HCT116 (cell line): Measurements from ENCODE around the gene BTBD16. TPM values are rescaled to one million over a fixed set of nuclear protein-coding genes. Genes with fewer than 3 reads are reported as not detected.

Experiments
- ATAC-seq: fragments of 200-7000 bp; cut with Tn5 transposase; 2 replicates; pipeline ENCODE4 v1.9.1; 2020; ENCODE audit warnings: mild to moderate bottlenecking, moderate library complexity
- BruUV-seq: library from RNA; stranded (reverse); fragments of 400-500 nt; replicated peaks from 2 replicates; lab custom pipeline; 2021; lab: Mats Ljungman, UMichigan
- CTCF ChIA-PET: fragments of 300-600 bp; sonication (Branson Sonifier 250); formaldehyde crosslinking; loops from one replicate; lab custom pipeline; 2021; ENCODE audit warnings: antibody characterized with exemption; lab: Charles Lee
- POLR2A ChIA-PET: fragments of 300-600, 350-600 bp; sonication (Branson Sonifier 250); formaldehyde crosslinking; loops from one replicate; lab custom pipeline; 2021; ENCODE audit warnings: antibody characterized with exemption; lab: Charles Lee
- RAD21 ChIA-PET, 2 experiments: fragments of 300-600 bp; sonication (Branson Sonifier 250); formaldehyde crosslinking; loops; one replicate each; lab custom pipeline; 2023; ENCODE audit warnings: low total read pairs in 2 of 2; ENCODE audit not compliant: uncharacterized antibody in 2 of 2, unreplicated experiment in 2 of 2, low non-redundant PET in 1 of 2; lab: Charles Lee
- DNase-seq: peaks from one replicate; pipeline ENCODE4 v3.0.0-alpha.2; 2010; ENCODE audit warnings: low read depth, low spot score
- H2AFZ ChIP-seq: fragments of 200-600 bp; shearing (Covaris generic), sonication (generic); 2 replicates; pipeline ENCODE4 v1.6.1; 2017; ENCODE audit warnings: low read depth, mixed run types, mixed read lengths, antibody characterized with exemption, low read length; ENCODE audit not compliant: poor library complexity, severe bottlenecking
- H3K27ac ChIP-seq: 2 replicates; pipeline ENCODE4 v1.5.1; 2012; ENCODE audit warnings: low read depth, low read length
- H3K27me3 ChIP-seq: fragments of 200-600 bp; sonication (generic); 2 replicates; pipeline ENCODE4 v1.6.1; 2016; ENCODE audit warnings: mixed run types, low read length, mixed read lengths; ENCODE audit not compliant: insufficient read depth
- H3K36me3 ChIP-seq, 2 experiments: fragments of 200-500 bp in 1 of 2; fragments of 200-600 bp in 1 of 2; sonication (Bioruptor generic) in 1 of 2; sonication (generic) in 1 of 2; 2 replicates each; pipeline versions ENCODE4 v1.5.1 to v1.6.1; 2014 to 2016; ENCODE audit warnings: low read length in 2 of 2, inconsistent platforms in 1 of 2, mixed read lengths in 1 of 2, mixed run types in 1 of 2; ENCODE audit not compliant: insufficient read depth in 2 of 2, control insufficient read depth in 1 of 2
- H3K4me1 ChIP-seq, 2 experiments: fragments of 200-600 bp in 1 of 2; sonication (generic) in 1 of 2; 2 replicates each; pipeline versions ENCODE4 v1.5.1 to v1.6.1; 2012 to 2017; ENCODE audit warnings: low read length in 2 of 2, inconsistent platforms in 1 of 2, mild to moderate bottlenecking in 1 of 2, mixed read lengths in 1 of 2, mixed run types in 1 of 2, moderate library complexity in 1 of 2; ENCODE audit not compliant: insufficient read depth in 2 of 2, control insufficient read depth in 1 of 2
- H3K4me2 ChIP-seq: fragments of 200-600 bp; sonication (generic); 2 replicates; pipeline ENCODE4 v1.6.1; 2017; ENCODE audit warnings: mixed run types, low read length, mixed read lengths
- H3K4me3 ChIP-seq, 2 experiments: fragments of 200-600 bp in 1 of 2; sonication (generic) in 1 of 2; replicated peaks in 1 of 2; 2 replicates each; pipeline ENCODE4 v1.5.1; 2011 to 2016; ENCODE audit warnings: low read length in 2 of 2, control low read depth in 1 of 2, low read depth in 1 of 2, mild to moderate bottlenecking in 1 of 2, mixed read lengths in 1 of 2, mixed run types in 1 of 2
- H3K79me2 ChIP-seq: fragments of 200-600 bp; sonication (generic); 2 replicates; pipeline ENCODE4 v1.6.1; 2017; ENCODE audit warnings: mild to moderate bottlenecking, mixed run types, low read length, moderate library complexity, mixed read lengths; ENCODE audit not compliant: insufficient read depth
- H3K9ac ChIP-seq: fragments of 200-600 bp; sonication (generic); 2 replicates; pipeline ENCODE4 v1.6.1; 2016; ENCODE audit warnings: low read length, mixed read lengths
- H3K9me2 ChIP-seq: fragments of 200-600 bp; sonication (generic), shearing (Covaris generic); 2 replicates; pipeline ENCODE4 v1.6.1; 2017; ENCODE audit warnings: mixed run types, mild to moderate bottlenecking, moderate library complexity; ENCODE audit not compliant: insufficient read depth
- H3K9me3 ChIP-seq, 2 experiments: fragments of 200-500 bp in 1 of 2; fragments of 200-600 bp in 1 of 2; sonication (Bioruptor generic) in 1 of 2; sonication (generic) in 1 of 2; 2 replicates each; pipeline ENCODE4 v1.6.1; 2014 to 2017; ENCODE audit warnings: low read length in 2 of 2, mixed read lengths in 2 of 2, inconsistent platforms in 1 of 2, low read depth in 1 of 2, mild to moderate bottlenecking in 1 of 2, mixed run types in 1 of 2, moderate library complexity in 1 of 2; ENCODE audit not compliant: control insufficient read depth in 1 of 2, insufficient read depth in 1 of 2
- H4K20me1 ChIP-seq: fragments of 200-600 bp; sonication (generic), shearing (Covaris generic); 2 replicates; pipeline ENCODE4 v1.6.1; 2017; ENCODE audit warnings: mixed run types, mild to moderate bottlenecking, moderate library complexity; ENCODE audit not compliant: insufficient read depth
- ATF3 ChIP-seq: IDR thresholded peaks from 2 replicates; pipeline ENCODE4 v1.6.1; 2012
- CTCF ChIP-seq, 3 experiments: fragments of 200-600 bp in 1 of 3; sonication (generic) in 1 of 3; IDR thresholded peaks in 2 of 3; conservative IDR thresholded peaks in 1 of 3; 2 replicates each; pipeline ENCODE4 v1.5.1; 2012 to 2017; ENCODE audit warnings: low read depth in 2 of 3, low read length in 2 of 3, antibody characterized with exemption in 1 of 3, borderline replicate concordance in 1 of 3, control low read depth in 1 of 3, mild to moderate bottlenecking in 1 of 3, mixed read lengths in 1 of 3, mixed run types in 1 of 3, moderate library complexity in 1 of 3; ENCODE audit not compliant: insufficient read depth in 1 of 3
- EGR1 ChIP-seq: IDR thresholded peaks from 2 replicates; pipeline ENCODE4 v1.6.1; 2012; ENCODE audit warnings: low read depth
- EZH2 ChIP-seq: fragments of 200-600 bp; sonication (generic); IDR thresholded peaks from 2 replicates; pipeline ENCODE4 v1.6.1; 2017; ENCODE audit warnings: antibody characterized with exemption, mixed run types
- EZH2phosphoT487 ChIP-seq: fragments of 200-600 bp; IDR thresholded peaks from 2 replicates; pipeline ENCODE4 v1.6.1; 2018; ENCODE audit warnings: antibody characterized with exemption, borderline replicate concordance
- FOSL1 ChIP-seq: IDR thresholded peaks from 2 replicates; pipeline ENCODE4 v1.6.1; 2012; ENCODE audit warnings: low read depth
- JUND ChIP-seq: IDR thresholded peaks from 2 replicates; pipeline ENCODE4 v1.6.1; 2012
- POLR2A ChIP-seq: IDR thresholded peaks from 2 replicates; pipeline ENCODE4 v1.7.0; 2011; ENCODE audit warnings: borderline replicate concordance; ENCODE audit not compliant: insufficient read depth, insufficient read length; ENCODE audit errors: extremely low read depth
- RAD21 ChIP-seq: IDR thresholded peaks from 2 replicates; pipeline ENCODE4 v1.6.1; 2012; ENCODE audit warnings: low read depth, mild to moderate bottlenecking
- REST ChIP-seq: IDR thresholded peaks from 2 replicates; pipeline ENCODE4 v1.6.1; 2012; ENCODE audit warnings: low read depth
- SIN3A ChIP-seq: IDR thresholded peaks from 2 replicates; pipeline ENCODE4 v1.6.1; 2012; ENCODE audit warnings: low read depth
- SP1 ChIP-seq: IDR thresholded peaks from 2 replicates; pipeline ENCODE4 v1.6.1; 2012; ENCODE audit warnings: low read depth
- SRF ChIP-seq: IDR thresholded peaks from 2 replicates; pipeline ENCODE4 v1.6.1; 2012; ENCODE audit warnings: low read depth
- TCF7L2 ChIP-seq: IDR thresholded peaks from 2 replicates; pipeline ENCODE4 v1.7.0; 2011; ENCODE audit warnings: borderline replicate concordance, inconsistent platforms; ENCODE audit not compliant: insufficient read depth, insufficient read length; ENCODE audit errors: extremely low read depth
- YY1 ChIP-seq: IDR thresholded peaks from 2 replicates; pipeline ENCODE4 v1.6.1; 2011; ENCODE audit warnings: low read length, low read depth, moderate library complexity, mild to moderate bottlenecking; ENCODE audit not compliant: insufficient replicate concordance; ENCODE audit errors: extremely low read depth
- ZFX ChIP-seq: fragments of 450-650 bp; IDR thresholded peaks from 2 replicates; pipeline ENCODE4 v1.6.1; 2017
- ZNF274 ChIP-seq: fragments of 200-500 bp; sonication (Bioruptor generic); IDR thresholded peaks from 2 replicates; pipeline ENCODE4 v1.6.1; 2014; ENCODE audit warnings: mild to moderate bottlenecking, low read depth, low read length, inconsistent platforms
- intact Hi-C: fragments of 100-400 bp; cut with micrococcal nuclease; formaldehyde crosslinking; loops from 2 replicates; pipeline ENCODE4 v1.10.0; 2022
- total RNA-seq: library from RNA; stranded (reverse); gene quantifications from one replicate; pipeline ENCODE4 v1.2.1, GENCODE V29; 2021; ENCODE audit not compliant: unreplicated experiment
- TF ChIP-seq, protein P1 (sequence below): IDR thresholded peaks from 2 replicates; pipeline ENCODE4 v1.6.1; 2011; ENCODE audit warnings: mild to moderate bottlenecking, low read length, moderate library complexity; ENCODE audit not compliant: insufficient replicate concordance; ENCODE audit errors: extremely low read depth
- TF ChIP-seq, protein P2 (sequence below): IDR thresholded peaks from 2 replicates; pipeline ENCODE4 v1.6.1; 2012

The BTBD16 gene
- total RNA-seq, 1 experiment from 2014 or later, result 0.27 TPM

GRCh38 chr10:122297583-122297982, 26.5 kb downstream of the BTBD16 start:
- Histone ChIP-seq H4K20me1 (no peaks in the 10 kb centered on the region), H3K36me3 (no peaks in the 10 kb centered on the region), H3K79me2 (no peaks in the 10 kb centered on the region), H3K4me1 (peaks cover 0 to 24% of the 10 kb centered on the region in 2 experiments; a peak in 2 of 4 replicates), H2AFZ (no peak overlapping the region), H3K4me3 (no peak overlapping the region), H3K27ac (no peak overlapping the region), H3K9me3 (no peaks in the 10 kb centered on the region), H3K4me2 (no peak overlapping the region), H3K27me3 (no peaks in the 10 kb centered on the region), H3K9ac (no peak overlapping the region), H3K9me2 (no peaks in the 10 kb centered on the region)
- no TSS peak for BruUV-seq
- RAD21 ChIA-PET, result interaction anchor here in 1 of 2 experiments (2.2 kb wide), 1 partner anchor 138 kb away, joined by 22 read pairs; no protein-coding TSS in a partner anchor
- ATAC-seq (no peak), DNase-seq (no peak)
- intact Hi-C loops, result no loop called here
- CTCF ChIA-PET, result interaction anchor here (1.0 to 3.2 kb wide), 6 partner anchors 10 to 268 kb away, joined by 4 to 150 read pairs (median 7); no protein-coding TSS in a partner anchor
- TF ChIP-seq TCF7L2, result no peak
- no peak for TF ChIP-seq SP1
- no peak for TF ChIP-seq CTCF (IDR thresholded peaks at IDR 0.05 in 2 of 3, conservative IDR thresholded peaks at IDR 0.05 in 1 of 3; ENCODE audit: borderline replicate concordance in 1 of 3, insufficient read depth in 1 of 3, low read depth in 2 of 3, low read length in 2 of 3)
- TF ChIP-seq, protein P1, sequence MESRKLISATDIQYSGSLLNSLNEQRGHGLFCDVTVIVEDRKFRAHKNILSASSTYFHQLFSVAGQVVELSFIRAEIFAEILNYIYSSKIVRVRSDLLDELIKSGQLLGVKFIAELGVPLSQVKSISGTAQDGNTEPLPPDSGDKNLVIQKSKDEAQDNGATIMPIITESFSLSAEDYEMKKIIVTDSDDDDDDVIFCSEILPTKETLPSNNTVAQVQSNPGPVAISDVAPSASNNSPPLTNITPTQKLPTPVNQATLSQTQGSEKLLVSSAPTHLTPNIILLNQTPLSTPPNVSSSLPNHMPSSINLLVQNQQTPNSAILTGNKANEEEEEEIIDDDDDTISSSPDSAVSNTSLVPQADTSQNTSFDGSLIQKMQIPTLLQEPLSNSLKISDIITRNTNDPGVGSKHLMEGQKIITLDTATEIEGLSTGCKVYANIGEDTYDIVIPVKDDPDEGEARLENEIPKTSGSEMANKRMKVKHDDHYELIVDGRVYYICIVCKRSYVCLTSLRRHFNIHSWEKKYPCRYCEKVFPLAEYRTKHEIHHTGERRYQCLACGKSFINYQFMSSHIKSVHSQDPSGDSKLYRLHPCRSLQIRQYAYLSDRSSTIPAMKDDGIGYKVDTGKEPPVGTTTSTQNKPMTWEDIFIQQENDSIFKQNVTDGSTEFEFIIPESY, result no peak
- no peak for TF ChIP-seq ZFX
- no peak for TF ChIP-seq FOSL1
- no peak for TF ChIP-seq SIN3A
- no peak for TF ChIP-seq JUND
- TF ChIP-seq EZH2phosphoT487, result no peak
- TF ChIP-seq YY1, result no peak
- no peak for TF ChIP-seq ATF3
- TF ChIP-seq ZNF274, result no peak
- TF ChIP-seq EZH2, result no peak
- TF ChIP-seq SRF, result no peak
- no peak for TF ChIP-seq POLR2A
- TF ChIP-seq RAD21, result no peak
- TF ChIP-seq REST, result no peak
- TF ChIP-seq, protein P2, sequence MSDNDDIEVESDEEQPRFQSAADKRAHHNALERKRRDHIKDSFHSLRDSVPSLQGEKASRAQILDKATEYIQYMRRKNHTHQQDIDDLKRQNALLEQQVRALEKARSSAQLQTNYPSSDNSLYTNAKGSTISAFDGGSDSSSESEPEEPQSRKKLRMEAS, result no peak
- no peak for TF ChIP-seq EGR1
- POLR2A ChIA-PET, result interaction anchor here (1.3 kb wide), 1 partner anchor 11 kb away, joined by 4 read pairs; no protein-coding TSS in a partner anchor
